Measurements from ENCODE around the gene PSMB11.

The PSMB11 gene

DNA sequence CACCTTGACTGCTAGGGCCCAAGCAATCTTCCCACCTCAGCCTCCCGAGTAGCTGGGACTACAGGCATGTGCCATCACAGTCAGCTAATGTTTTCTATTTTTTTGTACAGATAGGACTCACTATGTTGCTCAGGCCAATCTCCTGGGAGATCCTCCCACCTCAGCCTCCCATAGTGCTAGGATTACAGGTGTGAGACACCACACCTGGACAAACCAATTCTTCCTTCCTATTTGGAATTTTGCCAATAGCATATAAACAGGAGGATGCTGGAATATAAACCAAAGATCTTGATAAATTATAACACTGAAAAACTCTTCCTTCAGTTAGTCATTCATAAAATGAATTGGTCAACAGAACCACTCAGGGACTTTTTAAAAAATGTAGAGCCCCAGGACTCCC, 44.6 kb downstream of the PSMB11 start:
- H3K4me2 ChIP-seq (ENCODE audit: low read length) = no peak overlapping the region
- no peak overlapping the region for H3K27ac ChIP-seq (ENCODE audit: low read depth, low read length)
- H3F3A ChIP-seq (ENCODE audit: control insufficient read depth, insufficient read depth) = no peaks in the 10 kb centered on the region
- no peaks in the 10 kb centered on the region for H3K9me2 ChIP-seq (replicated peaks; ENCODE audit: control insufficient read depth, low read length)
- H3K9me3 ChIP-seq (ENCODE audit: control insufficient read depth, insufficient read depth, low read length) = no peaks in the 10 kb centered on the region
- TF ChIP-seq, protein P1, sequence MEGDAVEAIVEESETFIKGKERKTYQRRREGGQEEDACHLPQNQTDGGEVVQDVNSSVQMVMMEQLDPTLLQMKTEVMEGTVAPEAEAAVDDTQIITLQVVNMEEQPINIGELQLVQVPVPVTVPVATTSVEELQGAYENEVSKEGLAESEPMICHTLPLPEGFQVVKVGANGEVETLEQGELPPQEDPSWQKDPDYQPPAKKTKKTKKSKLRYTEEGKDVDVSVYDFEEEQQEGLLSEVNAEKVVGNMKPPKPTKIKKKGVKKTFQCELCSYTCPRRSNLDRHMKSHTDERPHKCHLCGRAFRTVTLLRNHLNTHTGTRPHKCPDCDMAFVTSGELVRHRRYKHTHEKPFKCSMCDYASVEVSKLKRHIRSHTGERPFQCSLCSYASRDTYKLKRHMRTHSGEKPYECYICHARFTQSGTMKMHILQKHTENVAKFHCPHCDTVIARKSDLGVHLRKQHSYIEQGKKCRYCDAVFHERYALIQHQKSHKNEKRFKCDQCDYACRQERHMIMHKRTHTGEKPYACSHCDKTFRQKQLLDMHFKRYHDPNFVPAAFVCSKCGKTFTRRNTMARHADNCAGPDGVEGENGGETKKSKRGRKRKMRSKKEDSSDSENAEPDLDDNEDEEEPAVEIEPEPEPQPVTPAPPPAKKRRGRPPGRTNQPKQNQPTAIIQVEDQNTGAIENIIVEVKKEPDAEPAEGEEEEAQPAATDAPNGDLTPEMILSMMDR (IDR thresholded peaks at IDR 0.05; ENCODE audit: low read depth, low read length, poor library complexity, severe bottlenecking) = no peak
- TF ChIP-seq EZH2phosphoT487 (IDR thresholded peaks at IDR 0.05; ENCODE audit: borderline replicate concordance, low read length) = no peak
- no peaks in the 10 kb centered on the region for H4K20me1 ChIP-seq (ENCODE audit: control insufficient read depth, insufficient read depth, low read depth, low read length)
- peaks cover 15% of the 10 kb centered on the region for H3K79me2 ChIP-seq (ENCODE audit: control insufficient read depth, low read length)
- H3K4me3 ChIP-seq (ENCODE audit: low read length) = no peak overlapping the region
- H3K4me1 ChIP-seq (ENCODE audit: control insufficient read depth, low read length) = no peaks in the 10 kb centered on the region
- no peaks in the 10 kb centered on the region for H3K27me3 ChIP-seq (ENCODE audit: control insufficient read depth, low read length)
- H3K36me3 ChIP-seq (ENCODE audit: control insufficient read depth, low read length) = peaks cover 95% of the 10 kb centered on the region

DNA sequence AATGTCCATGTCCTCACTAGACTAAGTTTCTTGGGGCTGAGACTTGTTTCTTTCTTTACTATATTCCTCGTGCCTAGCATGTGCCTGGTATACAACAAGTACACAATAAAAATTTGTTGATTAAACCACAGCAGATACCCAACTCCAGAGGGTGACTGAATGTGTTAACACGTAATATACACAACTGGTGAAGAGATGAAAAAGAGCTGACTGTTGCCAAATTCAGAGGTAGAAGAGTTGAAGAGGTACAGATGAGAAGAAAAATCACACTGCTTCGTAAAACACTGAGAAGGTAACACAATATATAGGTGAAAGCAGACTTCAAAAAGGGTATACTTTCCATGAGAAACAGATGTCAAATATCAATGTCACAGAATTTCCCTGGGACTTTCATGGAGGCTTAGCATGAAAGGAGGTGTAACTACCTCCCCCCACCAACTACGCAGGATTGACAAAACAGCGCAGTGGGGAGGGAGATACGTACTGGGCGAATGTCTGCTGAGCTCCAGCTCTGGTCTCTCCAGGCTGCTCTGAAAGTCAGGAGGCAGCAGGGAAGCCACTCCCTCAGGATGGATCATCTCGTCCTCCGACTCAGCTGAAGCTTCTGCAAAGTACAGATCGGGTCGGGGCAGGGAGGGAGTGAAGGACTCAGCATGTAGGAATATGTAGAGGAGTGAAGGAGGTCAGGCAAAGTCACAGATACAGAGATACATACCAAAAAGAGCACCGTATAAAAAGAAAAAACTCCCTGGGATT, 47.7 kb downstream of the PSMB11 start:
- Histone ChIP-seq H3K27ac (ENCODE audit: low read depth, low read length) (no peak overlapping the region), H3K4me3 (ENCODE audit: low read length) (no peak overlapping the region), H3F3A (ENCODE audit: control insufficient read depth, insufficient read depth) (no peaks in the 10 kb centered on the region), H3K4me1 (ENCODE audit: control insufficient read depth, low read length) (peaks cover 15% of the 10 kb centered on the region), H3K9me3 (ENCODE audit: control insufficient read depth, insufficient read depth, low read length) (no peaks in the 10 kb centered on the region), H3K4me2 (ENCODE audit: low read length) (no peak overlapping the region), H3K9me2 (replicated peaks; ENCODE audit: control insufficient read depth, low read length) (no peaks in the 10 kb centered on the region), H4K20me1 (ENCODE audit: control insufficient read depth, insufficient read depth, low read depth, low read length) (peaks cover 14% of the 10 kb centered on the region), H3K36me3 (ENCODE audit: control insufficient read depth, low read length) (peaks cover 89% of the 10 kb centered on the region), H3K27me3 (ENCODE audit: control insufficient read depth, low read length) (no peaks in the 10 kb centered on the region), H3K79me2 (ENCODE audit: control insufficient read depth, low read length) (peaks cover 46% of the 10 kb centered on the region)
- TF ChIP-seq, protein P1 (IDR thresholded peaks at IDR 0.05; ENCODE audit: low read depth, low read length, poor library complexity, severe bottlenecking) = no peak
- TF ChIP-seq EZH2phosphoT487 (IDR thresholded peaks at IDR 0.05; ENCODE audit: borderline replicate concordance, low read length) = no peak

DNA sequence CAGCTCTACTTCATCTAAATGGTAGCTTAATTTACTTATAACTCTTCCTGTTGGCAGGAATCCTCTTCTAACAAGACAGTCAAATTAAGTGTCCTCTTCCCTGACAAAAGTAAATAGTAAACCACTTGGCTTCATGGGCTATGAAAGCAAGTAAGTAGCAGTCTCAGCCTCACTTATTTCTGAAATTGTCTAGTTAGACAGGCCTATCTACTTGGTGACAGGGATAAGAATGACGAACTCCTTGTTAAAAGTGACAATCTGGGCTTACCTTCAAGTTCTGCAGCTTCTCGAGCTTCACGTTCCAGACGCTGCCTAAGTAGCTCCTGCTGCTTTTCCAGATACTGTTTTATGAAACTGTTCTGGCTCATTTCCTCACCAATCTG, 48.2 kb downstream of the PSMB11 start:
- Histone ChIP-seq H3K36me3 (ENCODE audit: control insufficient read depth, low read length) (peaks cover 85% of the 10 kb centered on the region), H3F3A (ENCODE audit: control insufficient read depth, insufficient read depth) (no peaks in the 10 kb centered on the region), H3K4me2 (ENCODE audit: low read length) (no peak overlapping the region), H3K4me1 (ENCODE audit: control insufficient read depth, low read length) (peaks cover 15% of the 10 kb centered on the region), H4K20me1 (ENCODE audit: control insufficient read depth, insufficient read depth, low read depth, low read length) (peaks cover 14% of the 10 kb centered on the region), H3K27ac (ENCODE audit: low read depth, low read length) (no peak overlapping the region), H3K9me3 (ENCODE audit: control insufficient read depth, insufficient read depth, low read length) (no peaks in the 10 kb centered on the region), H3K79me2 (ENCODE audit: control insufficient read depth, low read length) (peaks cover 49% of the 10 kb centered on the region), H3K27me3 (ENCODE audit: control insufficient read depth, low read length) (no peaks in the 10 kb centered on the region), H3K9me2 (replicated peaks; ENCODE audit: control insufficient read depth, low read length) (no peaks in the 10 kb centered on the region), H3K4me3 (ENCODE audit: low read length) (no peak overlapping the region)
- TF ChIP-seq, protein P1 (IDR thresholded peaks at IDR 0.05; ENCODE audit: low read depth, low read length, poor library complexity, severe bottlenecking) = no peak
- no peak for TF ChIP-seq EZH2phosphoT487 (IDR thresholded peaks at IDR 0.05; ENCODE audit: borderline replicate concordance, low read length)
